GM20000 (cell line): ENCODE data around the gene CAMK4.

Experiments
- DNase-seq: peaks from one replicate; pipeline ENCODE4 v3.0.0; 2012; ENCODE audit warnings: low spot score
- CTCF ChIP-seq: IDR thresholded peaks from 2 replicates; pipeline ENCODE4 v1.5.1; 2012; ENCODE audit warnings: mild to moderate bottlenecking, control low read depth; ENCODE audit errors: extremely low read depth, missing control alignments

The CAMK4 gene

GRCh38 chr5:111453295-111453694 lies 229.1 kb downstream of the CAMK4 start:
- TF ChIP-seq CTCF: no peak
- DNase-seq: no peak

- DNase-seq: no peak
- no peak for TF ChIP-seq CTCF
Measured at GRCh38 chr5:111453747-111454146, 229.6 kb downstream of the CAMK4 start.

- no peak for TF ChIP-seq CTCF
- no peak for DNase-seq
Measured at GRCh38 chr5:111454198-111454622, 230.0 kb downstream of the CAMK4 start.

GRCh38 chr5:111454776-111455175 lies 230.6 kb downstream of the CAMK4 start:
- DNase-seq: no peak
- TF ChIP-seq CTCF: no peak

- no peak for DNase-seq
- TF ChIP-seq CTCF: peak; percentile 41
Measured at GRCh38 chr5:111461255-111461671, 237.1 kb downstream of the CAMK4 start.

- TF ChIP-seq CTCF: no peak
- DNase-seq: no peak
Measured at GRCh38 chr5:111461934-111462333, 237.8 kb downstream of the CAMK4 start.

- no peak for DNase-seq
- TF ChIP-seq CTCF: no peak
Measured at GRCh38 chr5:111463311-111463710, 239.1 kb downstream of the CAMK4 start.
